MM.1S (cell line): Measurements from ENCODE around the gene ZNF446.
"Not testable (repeated sequence)": the region's sequence is repeated elsewhere in the genome, so short reads cannot be mapped to it uniquely, and the experiment has no call there.

Experiments used
- DNase-seq: peaks from one replicate; pipeline ENCODE4 v3.0.0-alpha.2; 2015
- H2AFZ ChIP-seq: fragments of 300-600 bp; sonication (generic); 2 replicates; pipeline ENCODE4 v1.6.0; 2016; ENCODE audit warnings: antibody characterized with exemption, low read length
- H3F3A ChIP-seq: fragments of 300-600 bp; sonication (generic); 2 replicates; pipeline ENCODE4 v1.6.1; 2016; ENCODE audit warnings: mild to moderate bottlenecking, antibody characterized with exemption, low read length, moderate library complexity, mixed read lengths; ENCODE audit not compliant: insufficient read depth
- H3K27ac ChIP-seq: fragments of 300-600 bp; sonication (generic); 2 replicates; pipeline ENCODE4 v1.5.1; 2016; ENCODE audit warnings: mild to moderate bottlenecking, low read length
- H3K27me3 ChIP-seq: fragments of 300-600 bp; sonication (generic); replicated peaks from 2 replicates; pipeline ENCODE4 v1.6.0; 2016; ENCODE audit warnings: low read length; ENCODE audit not compliant: insufficient read depth
- H3K36me3 ChIP-seq: fragments of 300-600 bp; sonication (generic); replicated peaks from 2 replicates; pipeline ENCODE4 v1.6.1; 2016; ENCODE audit warnings: mild to moderate bottlenecking, low read length, mixed read lengths; ENCODE audit not compliant: insufficient read depth
- H3K4me1 ChIP-seq: fragments of 300-600 bp; sonication (generic); 2 replicates; pipeline ENCODE4 v1.6.1; 2016; ENCODE audit warnings: low read length, mixed read lengths
- H3K4me2 ChIP-seq: fragments of 300-600 bp; sonication (generic); 2 replicates; pipeline ENCODE4 v1.6.0; 2016; ENCODE audit warnings: low read depth, low read length
- H3K4me3 ChIP-seq: fragments of 300-600 bp; sonication (generic); 2 replicates; pipeline ENCODE4 v1.5.1; 2016; ENCODE audit warnings: low read length, mixed read lengths
- H3K79me2 ChIP-seq: fragments of 300-600 bp; sonication (generic); 2 replicates; pipeline ENCODE4 v1.6.1; 2016; ENCODE audit warnings: mixed run types, low read length, mixed read lengths
- H3K9ac ChIP-seq: fragments of 300-600 bp; sonication (generic); 2 replicates; pipeline ENCODE4 v1.6.1; 2016; ENCODE audit warnings: low read length, mixed read lengths
- H3K9me2 ChIP-seq: fragments of 300-600 bp; sonication (generic); replicated peaks from 2 replicates; pipeline ENCODE4 v1.6.1; 2016; ENCODE audit warnings: mild to moderate bottlenecking, low read length, mixed read lengths; ENCODE audit not compliant: insufficient read depth
- H3K9me3 ChIP-seq: fragments of 300-600 bp; sonication (generic); replicated peaks from 2 replicates; pipeline ENCODE4 v1.6.1; 2016; ENCODE audit warnings: mild to moderate bottlenecking, low read length, mixed read lengths; ENCODE audit not compliant: insufficient read depth
- H4K20me1 ChIP-seq: fragments of 300-600 bp; sonication (generic); 2 replicates; pipeline ENCODE4 v1.6.1; 2016; ENCODE audit warnings: mild to moderate bottlenecking, low read length, moderate library complexity, mixed read lengths; ENCODE audit not compliant: insufficient read depth
- EZH2 ChIP-seq: fragments of 300-600 bp; sonication (generic); optimal IDR thresholded peaks from 2 replicates; pipeline ENCODE3; 2017; ENCODE audit warnings: low read depth, mild to moderate bottlenecking, antibody characterized with exemption, low read length, mixed read lengths
- EZH2phosphoT487 ChIP-seq: fragments of 300-600 bp; sonication (generic); IDR thresholded peaks from 2 replicates; pipeline ENCODE4 v1.6.1; 2018; ENCODE audit warnings: antibody characterized with exemption, low read length
- TF ChIP-seq, protein P1 (sequence below): fragments of 300-600 bp; sonication (generic); IDR thresholded peaks from 2 replicates; pipeline ENCODE4 v1.5.1; 2016; ENCODE audit warnings: antibody characterized with exemption, low read length, mixed read lengths

ZNF446 gene

DNA sequence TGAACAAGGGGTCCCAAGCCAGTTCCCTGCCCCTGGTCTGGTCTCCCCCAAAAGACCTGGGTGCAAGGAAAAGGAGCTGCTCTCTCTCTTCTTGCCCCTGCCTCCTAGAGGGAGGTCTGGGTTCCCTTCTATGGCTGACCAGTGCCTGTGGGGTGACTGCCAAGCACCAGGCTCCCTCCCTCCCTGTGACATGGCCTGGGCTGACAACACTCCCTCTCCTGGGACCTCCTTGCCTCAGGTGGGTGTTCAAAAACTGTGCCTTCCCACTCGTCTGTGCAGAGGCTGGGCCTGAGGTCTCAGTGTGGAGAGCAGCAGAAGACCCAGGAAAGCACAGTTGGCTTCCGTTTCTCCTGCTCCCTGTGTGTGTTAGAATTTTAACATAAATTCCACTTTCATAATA is 4.7 kb downstream of the ZNF446 start:
- Histone ChIP-seq H3K9ac (no peak overlapping the region), H3K27me3 (no peaks in the 10 kb centered on the region; the same call in 1 of the 2 replicates), H3K79me2 (no peaks in the 10 kb centered on the region), H3K9me2 (no peaks in the 10 kb centered on the region), H4K20me1 (no peaks in the 10 kb centered on the region), H2AFZ (no peak overlapping the region), H3K9me3 (no peaks in the 10 kb centered on the region), H3K36me3 (no peaks in the 10 kb centered on the region), H3F3A (no peaks in the 10 kb centered on the region; the same call in 1 of the 2 replicates), H3K4me2 (no peak overlapping the region), H3K27ac (no peak overlapping the region), H3K4me3 (no peak overlapping the region), H3K4me1 (no peaks in the 10 kb centered on the region)
- TF ChIP-seq EZH2phosphoT487 (no peak), EZH2 (no peak)
- TF ChIP-seq, protein P1, sequence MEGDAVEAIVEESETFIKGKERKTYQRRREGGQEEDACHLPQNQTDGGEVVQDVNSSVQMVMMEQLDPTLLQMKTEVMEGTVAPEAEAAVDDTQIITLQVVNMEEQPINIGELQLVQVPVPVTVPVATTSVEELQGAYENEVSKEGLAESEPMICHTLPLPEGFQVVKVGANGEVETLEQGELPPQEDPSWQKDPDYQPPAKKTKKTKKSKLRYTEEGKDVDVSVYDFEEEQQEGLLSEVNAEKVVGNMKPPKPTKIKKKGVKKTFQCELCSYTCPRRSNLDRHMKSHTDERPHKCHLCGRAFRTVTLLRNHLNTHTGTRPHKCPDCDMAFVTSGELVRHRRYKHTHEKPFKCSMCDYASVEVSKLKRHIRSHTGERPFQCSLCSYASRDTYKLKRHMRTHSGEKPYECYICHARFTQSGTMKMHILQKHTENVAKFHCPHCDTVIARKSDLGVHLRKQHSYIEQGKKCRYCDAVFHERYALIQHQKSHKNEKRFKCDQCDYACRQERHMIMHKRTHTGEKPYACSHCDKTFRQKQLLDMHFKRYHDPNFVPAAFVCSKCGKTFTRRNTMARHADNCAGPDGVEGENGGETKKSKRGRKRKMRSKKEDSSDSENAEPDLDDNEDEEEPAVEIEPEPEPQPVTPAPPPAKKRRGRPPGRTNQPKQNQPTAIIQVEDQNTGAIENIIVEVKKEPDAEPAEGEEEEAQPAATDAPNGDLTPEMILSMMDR, result no peak
- DNase-seq, result no peak

DNA sequence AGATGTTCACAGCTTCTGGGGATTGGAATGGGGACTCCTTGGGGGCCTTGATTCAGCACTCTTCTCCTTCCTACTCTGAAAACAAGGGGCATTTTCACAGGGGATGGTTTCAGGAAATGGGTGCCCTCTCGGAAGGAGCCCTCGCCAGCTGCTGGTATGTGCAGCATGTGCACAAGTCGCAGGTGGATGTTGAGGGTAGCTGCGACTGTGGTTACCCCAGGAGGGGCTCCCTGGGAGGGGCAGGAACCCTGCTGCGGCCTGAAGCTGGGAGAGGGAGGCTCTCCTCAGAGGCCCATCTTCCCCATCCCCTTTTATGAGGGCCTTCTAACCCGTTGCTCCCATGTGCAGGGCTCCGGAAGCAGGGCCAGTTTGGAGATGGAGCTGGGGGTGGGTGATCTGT is 6.2 kb downstream of the ZNF446 start:
- Histone ChIP-seq H3K9me2 (no peaks in the 10 kb centered on the region), H3K4me2 (no peak overlapping the region), H3K4me3 (no peak overlapping the region), H3F3A (no peaks in the 10 kb centered on the region), H3K27ac (no peak overlapping the region), H2AFZ (no peak overlapping the region), H3K79me2 (no peaks in the 10 kb centered on the region), H3K9ac (no peak overlapping the region), H4K20me1 (no peaks in the 10 kb centered on the region), H3K9me3 (no peaks in the 10 kb centered on the region), H3K4me1 (no peaks in the 10 kb centered on the region), H3K36me3 (no peaks in the 10 kb centered on the region), H3K27me3 (no peaks in the 10 kb centered on the region; the same call in 1 of the 2 replicates)
- TF ChIP-seq, protein P1, result no peak
- TF ChIP-seq EZH2, result no peak
- no peak for TF ChIP-seq EZH2phosphoT487
- no peak for DNase-seq

- Histone ChIP-seq H4K20me1 (no peaks in the 10 kb centered on the region), H3K79me2 (no peaks in the 10 kb centered on the region), H3K4me1 (no peaks in the 10 kb centered on the region), H3K27ac (no peak overlapping the region), H3F3A (no peaks in the 10 kb centered on the region), H2AFZ (no peak overlapping the region), H3K4me2 (no peak overlapping the region), H3K27me3 (no peaks in the 10 kb centered on the region; the same call in 1 of the 2 replicates), H3K9me3 (no peaks in the 10 kb centered on the region), H3K9me2 (no peaks in the 10 kb centered on the region), H3K36me3 (no peaks in the 10 kb centered on the region), H3K9ac (no peak overlapping the region), H3K4me3 (no peak overlapping the region)
- TF ChIP-seq EZH2phosphoT487 (no peak), EZH2 (no peak)
- TF ChIP-seq, protein P1, result no peak
- no peak for DNase-seq
Measured at GRCh38 chr19:58483776-58484175, 7.6 kb downstream of the ZNF446 start.

- not testable (repeated sequence) for H3F3A ChIP-seq, H4K20me1 ChIP-seq, DNase-seq, H3K27ac ChIP-seq, H2AFZ ChIP-seq, H3K4me2 ChIP-seq, H3K27me3 ChIP-seq, H3K4me3 ChIP-seq, H3K79me2 ChIP-seq, H3K36me3 ChIP-seq, H3K9ac ChIP-seq, H3K9me3 ChIP-seq, H3K9me2 ChIP-seq, H3K4me1 ChIP-seq
Measured at GRCh38 chr19:58484349-58484748, 8.2 kb downstream of the ZNF446 start.
